ENCODE measurements around the gene TOLLIP. TPM values are rescaled to one million over a fixed set of nuclear protein-coding genes. Genes with fewer than 3 reads are reported as not detected.
"Not testable (repeated sequence)": the region's sequence is repeated elsewhere in the genome, so short reads cannot be mapped to it uniquely, and the experiment has no call there.

TOLLIP gene
- 10 to 100 TPM; 19.9 to 21.7 TPM for total RNA-seq

GRCh38 chr11:1309498-1310317, at the start of gene TOLLIP:
Gene TOLLIP, minus strand, starts transcription at chr11:1309632. Its CDS starts 134 bp downstream, at chr11:1309498.
- Mint-ChIP-seq H3K27ac (peak within 1 kb of the TSS; percentile 94), H3K9me3 (peaks cover 9% of the 10 kb centered on the region), H3K4me1 (ENCODE audit: low read depth) (peaks cover 40% of the 10 kb centered on the region), H3K4me3 (peak within 1 kb of the TSS; percentile 89), H3K36me3 (ENCODE audit: low read depth) (peaks cover 6% of the 10 kb centered on the region), H3K27me3 (ENCODE audit: low read depth) (no peaks in the 10 kb centered on the region)
- intact Hi-C loops (cut with micrococcal nuclease) = loop anchor here (1.0 to 10.0 kb wide), 5 partner anchors 27 to 205 kb away; partner anchors contain the start of gene BRSK2
- CTCF ChIA-PET = interaction anchor here (0.6 to 0.9 kb wide), 3 partner anchors 9 to 29 kb away, joined by 3 to 4 read pairs (median 3); no protein-coding TSS in a partner anchor
- DNase-seq = peak; percentile 97

GRCh38 chr11:1358931-1359330, 49.5 kb upstream of the TOLLIP start:
- H3K4me3 Mint-ChIP-seq; H3K27ac Mint-ChIP-seq; H3K27me3 Mint-ChIP-seq (ENCODE audit: low read depth); intact Hi-C loops (cut with micrococcal nuclease); H3K36me3 Mint-ChIP-seq (ENCODE audit: low read depth); H3K9me3 Mint-ChIP-seq; H3K4me1 Mint-ChIP-seq (ENCODE audit: low read depth); DNase-seq: not testable (repeated sequence)
- CTCF ChIA-PET = interaction anchor here (0.7 kb wide), 1 partner anchor 139 kb away, joined by 4 read pairs; no protein-coding TSS in a partner anchor

- intact Hi-C loops (cut with micrococcal nuclease) = no loop called here
- Mint-ChIP-seq H3K4me1 (ENCODE audit: low read depth) (no peaks in the 10 kb centered on the region), H3K27ac (no peak overlapping the region), H3K27me3 (ENCODE audit: low read depth) (peaks cover 4% of the 10 kb centered on the region), H3K4me3 (no peak overlapping the region), H3K36me3 (ENCODE audit: low read depth) (no peaks in the 10 kb centered on the region), H3K9me3 (no peaks in the 10 kb centered on the region)
- DNase-seq = no peak
- CTCF ChIA-PET = no interaction called here
These were observed 48.9 kb upstream of the TOLLIP start for GRCh38 chr11:1358286-1358685.

GRCh38 chr11:1356478-1356960, 47.1 kb upstream of the TOLLIP start:
- intact Hi-C loops (cut with micrococcal nuclease) = no loop called here
- DNase-seq = no peak
- Mint-ChIP-seq H3K36me3 (ENCODE audit: low read depth) (no peaks in the 10 kb centered on the region), H3K4me1 (ENCODE audit: low read depth) (no peaks in the 10 kb centered on the region), H3K9me3 (no peaks in the 10 kb centered on the region), H3K27me3 (ENCODE audit: low read depth) (peaks cover 4% of the 10 kb centered on the region), H3K4me3 (no peak overlapping the region), H3K27ac (no peak overlapping the region)
- CTCF ChIA-PET = no interaction called here

GRCh38 chr11:1356007-1356435, 46.6 kb upstream of the TOLLIP start:
- no peak for DNase-seq
- Mint-ChIP-seq H3K4me3 (no peak overlapping the region), H3K36me3 (ENCODE audit: low read depth) (no peaks in the 10 kb centered on the region), H3K4me1 (ENCODE audit: low read depth) (no peaks in the 10 kb centered on the region), H3K27ac (no peak overlapping the region), H3K9me3 (no peaks in the 10 kb centered on the region), H3K27me3 (ENCODE audit: low read depth) (peaks cover 4% of the 10 kb centered on the region)
- intact Hi-C loops (cut with micrococcal nuclease) = no loop called here
- CTCF ChIA-PET = no interaction called here

GRCh38 chr11:1354125-1354938, 44.9 kb upstream of the TOLLIP start:
- no peaks in the 10 kb centered on the region for H3K36me3 Mint-ChIP-seq (ENCODE audit: low read depth)
- peaks cover 4% of the 10 kb centered on the region for H3K27me3 Mint-ChIP-seq (ENCODE audit: low read depth)
- intact Hi-C loops (cut with micrococcal nuclease) = no loop called here
- H3K9me3 Mint-ChIP-seq = no peaks in the 10 kb centered on the region
- DNase-seq = no peak
- CTCF ChIA-PET = no interaction called here
- H3K4me3 Mint-ChIP-seq = no peak overlapping the region
- H3K27ac Mint-ChIP-seq = no peak overlapping the region
- no peaks in the 10 kb centered on the region for H3K4me1 Mint-ChIP-seq (ENCODE audit: low read depth)

- DNase-seq = no peak
- Mint-ChIP-seq H3K9me3 (no peaks in the 10 kb centered on the region), H3K4me3 (no peak overlapping the region), H3K4me1 (ENCODE audit: low read depth) (no peaks in the 10 kb centered on the region), H3K27me3 (ENCODE audit: low read depth) (peaks cover 3% of the 10 kb centered on the region), H3K36me3 (ENCODE audit: low read depth) (no peaks in the 10 kb centered on the region), H3K27ac (no peak overlapping the region)
- CTCF ChIA-PET = no interaction called here
- intact Hi-C loops (cut with micrococcal nuclease) = no loop called here
These were observed 44.1 kb upstream of the TOLLIP start for GRCh38 chr11:1353383-1354124.

GRCh38 chr11:1352696-1353382, 43.4 kb upstream of the TOLLIP start:
- no peaks in the 10 kb centered on the region for H3K36me3 Mint-ChIP-seq (ENCODE audit: low read depth)
- no peak for DNase-seq
- no peaks in the 10 kb centered on the region for H3K9me3 Mint-ChIP-seq
- H3K27ac Mint-ChIP-seq = no peak overlapping the region
- intact Hi-C loops (cut with micrococcal nuclease) = no loop called here
- no peaks in the 10 kb centered on the region for H3K4me1 Mint-ChIP-seq (ENCODE audit: low read depth)
- H3K27me3 Mint-ChIP-seq (ENCODE audit: low read depth) = peaks cover 2% of the 10 kb centered on the region
- no peak overlapping the region for H3K4me3 Mint-ChIP-seq
- CTCF ChIA-PET = no interaction called here

GRCh38 chr11:1351278-1351937, 42.0 kb upstream of the TOLLIP start:
- Mint-ChIP-seq H3K9me3 (no peaks in the 10 kb centered on the region), H3K4me1 (ENCODE audit: low read depth) (no peaks in the 10 kb centered on the region), H3K27ac (no peak overlapping the region), H3K36me3 (ENCODE audit: low read depth) (no peaks in the 10 kb centered on the region), H3K27me3 (ENCODE audit: low read depth) (peaks cover 2% of the 10 kb centered on the region), H3K4me3 (no peak overlapping the region)
- DNase-seq = no peak
- CTCF ChIA-PET = no interaction called here
- intact Hi-C loops (cut with micrococcal nuclease) = no loop called here

GRCh38 chr11:1350086-1350725, 40.8 kb upstream of the TOLLIP start:
- no peak for DNase-seq
- H3K4me3 Mint-ChIP-seq = no peak overlapping the region
- no peaks in the 10 kb centered on the region for H3K36me3 Mint-ChIP-seq (ENCODE audit: low read depth)
- H3K27me3 Mint-ChIP-seq (ENCODE audit: low read depth) = no peaks in the 10 kb centered on the region
- H3K9me3 Mint-ChIP-seq = no peaks in the 10 kb centered on the region
- intact Hi-C loops (cut with micrococcal nuclease) = no loop called here
- no peaks in the 10 kb centered on the region for H3K4me1 Mint-ChIP-seq (ENCODE audit: low read depth)
- CTCF ChIA-PET = interaction anchor here (0.6 kb wide), 1 partner anchor 12 kb away, joined by 3 read pairs; no protein-coding TSS in a partner anchor
- H3K27ac Mint-ChIP-seq = no peak overlapping the region
